Panc1 (cell line): ENCODE data around the gene TIAL1. TPM values are rescaled to one million over a fixed set of nuclear protein-coding genes. Genes with fewer than 3 reads are reported as not detected.
"Not testable (repeated sequence)": the region's sequence is repeated elsewhere in the genome, so short reads cannot be mapped to it uniquely, and the experiment has no call there.

Experiments
- ATAC-seq: fragments of 200-7000 bp; cut with Tn5 transposase; 2 replicates; pipeline ENCODE4 v1.9.1; 2020; ENCODE audit warnings: mild to moderate bottlenecking, moderate library complexity
- BruUV-seq: library from RNA; stranded (reverse); fragments of 400-500 nt; replicated peaks from 2 replicates; lab custom pipeline; 2021; lab: Mats Ljungman, UMichigan
- CTCF ChIA-PET: fragments of 300-600 bp; sonication (Branson Sonifier 250); formaldehyde crosslinking; loops from one replicate; lab custom pipeline; 2022; ENCODE audit warnings: antibody characterized with exemption; lab: Charles Lee
- POLR2A ChIA-PET: fragments of 300-600 bp; sonication (Branson Sonifier 250); formaldehyde crosslinking; loops from one replicate; lab custom pipeline; 2022; ENCODE audit warnings: antibody characterized with exemption; lab: Charles Lee
- DNase-seq: peaks from one replicate; pipeline ENCODE4 v3.0.0-alpha.2; 2010; ENCODE audit warnings: low read depth, low spot score
- H3K27ac ChIP-seq: 2 replicates; pipeline ENCODE4 v1.5.1; 2011; ENCODE audit warnings: mild to moderate bottlenecking, low read length, inconsistent platforms
- H3K27me3 ChIP-seq: fragments of 200-500 bp; sonication (Bioruptor generic); 2 replicates; pipeline ENCODE4 v1.6.0; 2014; ENCODE audit warnings: low read length, inconsistent platforms; ENCODE audit not compliant: control insufficient read depth, insufficient read depth
- H3K36me3 ChIP-seq: fragments of 200-500 bp; sonication (Bioruptor generic); 2 replicates; pipeline ENCODE4 v1.5.1; 2014; ENCODE audit warnings: inconsistent platforms, mild to moderate bottlenecking, low read length, moderate library complexity; ENCODE audit not compliant: control insufficient read depth, insufficient read depth
- H3K4me1 ChIP-seq: 2 replicates; pipeline ENCODE4 v1.5.1; 2011; ENCODE audit warnings: inconsistent platforms, mild to moderate bottlenecking, low read length, moderate library complexity; ENCODE audit not compliant: control insufficient read depth, insufficient read depth
- H3K4me3 ChIP-seq, 2 experiments: 2 replicates each; pipeline ENCODE4 v1.5.1; 2011 to 2012; ENCODE audit warnings: low read depth in 2 of 2, low read length in 2 of 2, mild to moderate bottlenecking in 2 of 2, inconsistent platforms in 1 of 2, moderate library complexity in 1 of 2
- H3K9me3 ChIP-seq: fragments of 200-500 bp; sonication (Bioruptor generic); 2 replicates; pipeline ENCODE4 v1.5.1; 2014; ENCODE audit warnings: low read depth, mild to moderate bottlenecking, inconsistent platforms, low read length, moderate library complexity; ENCODE audit not compliant: control insufficient read depth, insufficient read depth
- CTCF ChIP-seq: fragments of 450-650 bp; IDR thresholded peaks from 2 replicates; pipeline ENCODE4 v1.5.1; 2017; ENCODE audit warnings: mild to moderate bottlenecking
- POLR2AphosphoS5 ChIP-seq: IDR thresholded peaks from 2 replicates; pipeline ENCODE4 v1.6.1; 2012; ENCODE audit warnings: mild to moderate bottlenecking, low read depth, low read length, moderate library complexity
- REST ChIP-seq, 2 experiments: IDR thresholded peaks; 2 replicates each; pipeline ENCODE4 v1.6.1; 2011 to 2012; ENCODE audit warnings: low read depth in 2 of 2, control low read depth in 1 of 2, low read length in 1 of 2, mild to moderate bottlenecking in 1 of 2, moderate library complexity in 1 of 2; ENCODE audit not compliant: insufficient read depth in 1 of 2
- SIN3A ChIP-seq: IDR thresholded peaks from 2 replicates; pipeline ENCODE4 v1.6.1; 2012; ENCODE audit warnings: low read depth, mild to moderate bottlenecking, low read length, moderate library complexity, borderline replicate concordance; ENCODE audit not compliant: insufficient read depth
- TCF7L2 ChIP-seq: IDR thresholded peaks from 2 replicates; pipeline ENCODE4 v1.6.1; 2011; ENCODE audit warnings: mild to moderate bottlenecking, low read depth, low read length, inconsistent platforms
- in situ Hi-C: cut with HindIII; loops from 2 replicates; pipeline ENCODE4 v1.10.0; 2016; ENCODE audit warnings: low sequenced_read_pairs, low pct_unique_long_range_greater_than_20kb
- intact Hi-C: fragments of 100-400 bp; cut with micrococcal nuclease; formaldehyde crosslinking; loops from one replicate; pipeline ENCODE4 v1.10.0; 2022; ENCODE audit not compliant: unreplicated experiment
- total RNA-seq: library from RNA; stranded (reverse); gene quantifications from one replicate; pipeline ENCODE4 v1.2.1, GENCODE V29; 2021; ENCODE audit not compliant: unreplicated experiment

Gene TIAL1
- total RNA-seq, 1 experiment from 2014 or later: 236 TPM

GRCh38 chr10:119535305-119535704 is 61.5 kb downstream of the TIAL1 start:
- BruUV-seq: no TSS peak
- Histone ChIP-seq H3K27me3 (no peaks in the 10 kb centered on the region), H3K4me1 (peaks cover 63% of the 10 kb centered on the region), H3K36me3 (no peaks in the 10 kb centered on the region), H3K27ac (no peak overlapping the region), H3K9me3 (no peaks in the 10 kb centered on the region), H3K4me3 (no peak overlapping the region)
- TF ChIP-seq POLR2AphosphoS5 (no peak), CTCF (no peak), REST (IDR thresholded peaks at IDR 0.05; ENCODE audit: insufficient read depth in 1 of 2, low read depth in 2 of 2, low read length in 1 of 2) (no peak), SIN3A (no peak)
- ATAC-seq (no peak), DNase-seq (no peak)
- intact Hi-C loops: loop anchor here (5.0 kb wide), 1 partner anchor 333 kb away; no protein-coding TSS in a partner anchor
- in situ Hi-C loops: no loop called here
- ChIA-PET CTCF (no interaction called here), POLR2A (no interaction called here)

- no TSS peak for BruUV-seq
- intact Hi-C loops: no loop called here
- TF ChIP-seq TCF7L2 (peak; percentile 61; the same call in 1 of the 2 replicates), POLR2AphosphoS5 (no peak), REST (IDR thresholded peaks at IDR 0.05; ENCODE audit: insufficient read depth in 1 of 2, low read depth in 2 of 2, low read length in 1 of 2) (no peak), CTCF (no peak)
- Histone ChIP-seq H3K27ac (peak overlapping the region; percentile 12; the same call in 1 of the 2 replicates), H3K4me1 (peaks cover 47% of the 10 kb centered on the region), H3K4me3 (no peak overlapping the region), H3K27me3 (no peaks in the 10 kb centered on the region), H3K36me3 (no peaks in the 10 kb centered on the region), H3K9me3 (no peaks in the 10 kb centered on the region)
- POLR2A ChIA-PET: no interaction called here
- CTCF ChIA-PET: no interaction called here
- in situ Hi-C loops: no loop called here
- ATAC-seq (no peak), DNase-seq (no peak)
These were observed 63.3 kb downstream of the TIAL1 start for GRCh38 chr10:119533473-119533872.

- DNase-seq, in situ Hi-C loops, intact Hi-C loops, H3K27ac ChIP-seq, H3K9me3 ChIP-seq, BruUV-seq, H3K4me3 ChIP-seq, H3K36me3 ChIP-seq, H3K27me3 ChIP-seq: not testable (repeated sequence)
- ChIA-PET CTCF (interaction anchor here (0.7 kb wide), 1 partner anchor 41 kb away, joined by 8 read pairs; no protein-coding TSS in a partner anchor), POLR2A (interaction anchor here (0.6 kb wide), 1 partner anchor 16 kb away, joined by 6 read pairs; no protein-coding TSS in a partner anchor)
- H3K4me1 ChIP-seq: peaks cover 40% of the 10 kb centered on the region
- ATAC-seq: 0 out of 2 replicates have a peak, but pooled peaks have one; percentile 28
These were observed 64.0 kb downstream of the TIAL1 start for GRCh38 chr10:119532791-119533190.
